ENCODE measurements around the gene C16orf90. TPM values are rescaled to one million over a fixed set of nuclear protein-coding genes. Genes with fewer than 3 reads are reported as not detected.

C16orf90 gene
- total RNA-seq, 1 donor from 2014 or later, result not detected

DNA sequence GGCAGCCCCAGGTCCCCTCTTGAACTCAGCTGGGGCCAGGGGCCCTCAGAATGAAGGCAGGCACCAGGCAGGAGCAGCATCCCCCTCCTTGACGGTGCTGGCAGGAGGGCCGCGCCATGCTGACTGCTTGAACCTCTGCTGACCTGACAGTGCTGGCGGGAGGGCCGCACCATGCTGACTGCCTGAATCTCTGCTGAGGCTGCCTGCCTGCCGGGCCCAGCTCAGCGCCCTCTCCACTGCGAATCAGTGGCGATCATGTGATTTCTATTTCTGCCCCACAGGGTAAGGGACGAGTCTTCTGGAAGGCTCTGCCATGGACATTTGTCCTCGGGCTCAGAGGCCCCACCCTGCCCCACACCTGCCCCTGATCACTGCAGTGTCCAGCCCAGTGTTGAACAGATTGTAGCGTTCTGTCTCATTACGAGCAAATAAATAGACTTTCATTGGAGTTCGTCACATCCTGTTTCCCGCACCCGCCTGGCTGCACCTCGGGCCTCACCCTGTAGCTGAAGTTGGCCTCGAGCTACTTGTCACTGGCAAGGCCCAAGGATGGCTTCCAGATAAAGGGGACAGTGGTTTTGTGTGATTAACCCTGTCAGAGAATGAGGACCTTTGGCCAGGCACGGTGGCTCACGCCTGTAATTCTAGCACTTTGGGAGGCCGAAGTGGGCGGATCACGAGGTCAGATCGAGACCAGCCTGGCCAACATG is 8.6 kb downstream of the C16orf90 start:
- Histone ChIP-seq H3K9me3 (ENCODE audit: control insufficient read depth in 3 of 3, low read length in 3 of 3) (no peaks in the 10 kb centered on the region), H3K27me3 (ENCODE audit: control insufficient read depth in 3 of 3, insufficient read depth in 3 of 3, low read length in 3 of 3) (no peaks in the 10 kb centered on the region), H3K36me3 (ENCODE audit: control insufficient read depth in 3 of 3, insufficient read depth in 3 of 3, low read length in 3 of 3) (peaks cover 42 to 56% (median 44%) of the 10 kb centered on the region in 3 donors), H3K4me1 (ENCODE audit: control insufficient read depth in 3 of 3, insufficient read depth in 3 of 3, low read length in 3 of 3) (peaks cover 4 to 10% (median 7%) of the 10 kb centered on the region in 3 donors), H3K27ac (ENCODE audit: low read depth, low read length) (no peak overlapping the region), H3K9ac (ENCODE audit: low read depth in 1 of 3, low read length in 3 of 3) (peak overlapping the region in 1 of 3 donors; percentile 16), H3K4me3 (ENCODE audit: low read length in 3 of 3) (no peak overlapping the region)

DNA sequence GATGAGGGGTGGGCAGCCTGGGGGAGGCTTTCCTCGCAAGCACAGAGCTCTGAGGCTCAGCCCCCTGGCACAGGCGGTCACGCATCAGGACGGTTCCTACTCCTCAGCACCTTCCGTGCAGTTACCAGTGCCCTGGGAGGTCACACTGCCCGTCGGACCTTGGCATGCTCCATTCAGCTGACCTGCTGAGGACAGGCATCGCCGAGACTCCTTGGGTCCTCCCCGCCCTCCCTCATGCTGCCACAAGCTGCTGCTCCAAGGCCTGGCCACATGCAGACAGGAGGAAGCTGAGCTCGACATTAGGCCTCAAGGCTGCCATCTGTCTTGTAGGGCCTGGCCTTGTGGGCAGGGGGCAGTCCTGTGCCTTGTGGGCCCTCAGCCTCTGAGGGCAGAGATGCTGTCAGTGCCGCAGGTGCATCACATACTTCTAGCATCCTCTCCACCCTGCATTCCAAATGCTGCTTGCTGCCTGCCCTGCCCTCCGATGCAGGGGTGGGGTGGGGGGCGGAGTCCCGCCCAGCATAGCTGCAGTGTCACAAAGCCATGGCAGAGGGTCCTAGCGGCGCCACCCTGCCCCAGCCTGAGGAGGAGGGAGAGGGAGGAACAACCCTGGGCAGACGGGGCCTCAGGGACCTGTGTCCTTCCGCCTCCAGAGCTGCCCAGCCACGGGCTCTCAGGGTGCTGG is 9.3 kb downstream of the C16orf90 start:
- H3K4me3 ChIP-seq (ENCODE audit: low read length in 3 of 3), result no peak overlapping the region
- no peak overlapping the region for H3K27ac ChIP-seq (ENCODE audit: low read depth, low read length)
- no peaks in the 10 kb centered on the region for H3K27me3 ChIP-seq (ENCODE audit: control insufficient read depth in 3 of 3, insufficient read depth in 3 of 3, low read length in 3 of 3)
- H3K9me3 ChIP-seq (ENCODE audit: control insufficient read depth in 3 of 3, low read length in 3 of 3), result no peaks in the 10 kb centered on the region
- H3K4me1 ChIP-seq (ENCODE audit: control insufficient read depth in 3 of 3, insufficient read depth in 3 of 3, low read length in 3 of 3), result peaks cover under 1 to 9% (median 7%) of the 10 kb centered on the region in 3 donors
- peaks cover 47 to 62% (median 48%) of the 10 kb centered on the region in 3 donors for H3K36me3 ChIP-seq (ENCODE audit: control insufficient read depth in 3 of 3, insufficient read depth in 3 of 3, low read length in 3 of 3)
- H3K9ac ChIP-seq (ENCODE audit: low read depth in 1 of 3, low read length in 3 of 3), result peak overlapping the region in 1 of 3 donors; percentile 16

GRCh38 chr16:3485097-3485745 is 10.1 kb downstream of the C16orf90 start:
- H3K4me3 ChIP-seq (ENCODE audit: low read length in 3 of 3), result no peak overlapping the region
- no peaks in the 10 kb centered on the region for H3K9me3 ChIP-seq (ENCODE audit: control insufficient read depth in 3 of 3, low read length in 3 of 3)
- peaks cover 48 to 62% (median 49%) of the 10 kb centered on the region in 3 donors for H3K36me3 ChIP-seq (ENCODE audit: control insufficient read depth in 3 of 3, insufficient read depth in 3 of 3, low read length in 3 of 3)
- H3K4me1 ChIP-seq (ENCODE audit: control insufficient read depth in 3 of 3, insufficient read depth in 3 of 3, low read length in 3 of 3), result peaks cover 0 to 7% (median 5%) of the 10 kb centered on the region in 3 donors
- no peaks in the 10 kb centered on the region for H3K27me3 ChIP-seq (ENCODE audit: control insufficient read depth in 3 of 3, insufficient read depth in 3 of 3, low read length in 3 of 3)
- H3K27ac ChIP-seq (ENCODE audit: low read depth, low read length), result no peak overlapping the region
- no peak overlapping the region for H3K9ac ChIP-seq (ENCODE audit: low read depth in 1 of 3, low read length in 3 of 3)

DNA sequence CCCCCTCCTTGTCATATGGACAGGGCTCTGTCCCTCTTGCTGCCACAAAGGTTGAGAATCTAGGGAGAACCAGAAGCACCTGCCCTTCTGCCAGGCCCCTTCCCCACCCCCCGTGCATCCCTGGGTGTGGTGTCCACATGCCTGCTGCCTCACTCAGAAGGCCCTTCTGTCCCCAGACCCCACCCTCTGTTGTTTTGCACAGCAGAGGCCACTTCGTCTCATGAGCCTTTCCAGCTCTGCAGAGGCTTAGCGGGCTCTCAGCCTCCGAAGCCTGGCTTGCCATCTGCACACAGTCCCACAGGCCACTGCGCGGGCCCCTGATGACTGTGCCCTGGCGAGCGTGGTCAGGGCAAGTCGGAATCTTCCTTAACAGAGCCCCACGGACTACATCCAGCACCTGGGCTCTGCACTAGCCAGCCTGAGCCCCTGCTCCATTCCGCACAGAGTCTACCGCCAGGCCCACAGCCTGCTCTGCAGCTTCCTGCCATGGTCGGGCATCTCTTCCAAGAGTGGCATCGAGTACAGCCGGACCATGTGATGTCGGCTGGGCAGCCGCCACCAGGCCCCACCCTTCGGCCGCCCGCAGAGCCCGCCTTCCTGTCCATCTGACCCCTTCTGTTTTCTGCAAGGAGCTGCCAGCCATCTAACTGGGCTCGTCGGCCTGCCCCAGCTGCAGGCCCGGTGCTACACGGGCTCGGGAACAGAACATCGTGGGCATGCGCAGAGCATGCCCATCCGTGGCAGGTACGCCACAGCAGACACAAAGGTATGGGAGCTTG is 10.8 kb downstream of the C16orf90 start:
- H3K4me1 ChIP-seq (ENCODE audit: control insufficient read depth in 3 of 3, insufficient read depth in 3 of 3, low read length in 3 of 3), result peaks cover 0 to 7% (median 5%) of the 10 kb centered on the region in 3 donors
- no peak overlapping the region for H3K4me3 ChIP-seq (ENCODE audit: low read length in 3 of 3)
- H3K36me3 ChIP-seq (ENCODE audit: control insufficient read depth in 3 of 3, insufficient read depth in 3 of 3, low read length in 3 of 3), result peaks cover 51 to 67% (median 53%) of the 10 kb centered on the region in 3 donors
- H3K27me3 ChIP-seq (ENCODE audit: control insufficient read depth in 3 of 3, insufficient read depth in 3 of 3, low read length in 3 of 3), result no peaks in the 10 kb centered on the region
- no peak overlapping the region for H3K27ac ChIP-seq (ENCODE audit: low read depth, low read length)
- H3K9me3 ChIP-seq (ENCODE audit: control insufficient read depth in 3 of 3, low read length in 3 of 3), result no peaks in the 10 kb centered on the region
- H3K9ac ChIP-seq (ENCODE audit: low read depth in 1 of 3, low read length in 3 of 3), result no peak overlapping the region

- Histone ChIP-seq H3K27ac (ENCODE audit: low read depth, low read length) (no peak overlapping the region), H3K27me3 (ENCODE audit: control insufficient read depth in 3 of 3, insufficient read depth in 3 of 3, low read length in 3 of 3) (no peaks in the 10 kb centered on the region), H3K36me3 (ENCODE audit: control insufficient read depth in 3 of 3, insufficient read depth in 3 of 3, low read length in 3 of 3) (peaks cover 56 to 71% (median 58%) of the 10 kb centered on the region in 3 donors), H3K4me1 (ENCODE audit: control insufficient read depth in 3 of 3, insufficient read depth in 3 of 3, low read length in 3 of 3) (peaks cover 2 to 13% (median 9%) of the 10 kb centered on the region in 3 donors), H3K9ac (ENCODE audit: low read depth in 1 of 3, low read length in 3 of 3) (no peak overlapping the region), H3K4me3 (ENCODE audit: low read length in 3 of 3) (no peak overlapping the region), H3K9me3 (ENCODE audit: control insufficient read depth in 3 of 3, low read length in 3 of 3) (no peaks in the 10 kb centered on the region)
Observed at GRCh38 chr16:3482659-3483241, 12.5 kb downstream of the C16orf90 start.

- peaks cover 2 to 13% (median 9%) of the 10 kb centered on the region in 3 donors for H3K4me1 ChIP-seq (ENCODE audit: control insufficient read depth in 3 of 3, insufficient read depth in 3 of 3, low read length in 3 of 3)
- H3K27ac ChIP-seq (ENCODE audit: low read depth, low read length), result no peak overlapping the region
- H3K4me3 ChIP-seq (ENCODE audit: low read length in 3 of 3), result no peak overlapping the region
- no peaks in the 10 kb centered on the region for H3K9me3 ChIP-seq (ENCODE audit: control insufficient read depth in 3 of 3, low read length in 3 of 3)
- H3K9ac ChIP-seq (ENCODE audit: low read depth in 1 of 3, low read length in 3 of 3), result no peak overlapping the region
- peaks cover 56 to 67% (median 58%) of the 10 kb centered on the region in 3 donors for H3K36me3 ChIP-seq (ENCODE audit: control insufficient read depth in 3 of 3, insufficient read depth in 3 of 3, low read length in 3 of 3)
- H3K27me3 ChIP-seq (ENCODE audit: control insufficient read depth in 3 of 3, insufficient read depth in 3 of 3, low read length in 3 of 3), result no peaks in the 10 kb centered on the region
Observed at GRCh38 chr16:3481696-3482658, 13.3 kb downstream of the C16orf90 start.

- Histone ChIP-seq H3K4me3 (ENCODE audit: low read length in 3 of 3) (no peak overlapping the region), H3K9me3 (ENCODE audit: control insufficient read depth in 3 of 3, low read length in 3 of 3) (no peaks in the 10 kb centered on the region), H3K27me3 (ENCODE audit: control insufficient read depth in 3 of 3, insufficient read depth in 3 of 3, low read length in 3 of 3) (no peaks in the 10 kb centered on the region), H3K27ac (ENCODE audit: low read depth, low read length) (no peak overlapping the region), H3K4me1 (ENCODE audit: control insufficient read depth in 3 of 3, insufficient read depth in 3 of 3, low read length in 3 of 3) (peaks cover 5 to 15% (median 12%) of the 10 kb centered on the region in 3 donors), H3K36me3 (ENCODE audit: control insufficient read depth in 3 of 3, insufficient read depth in 3 of 3, low read length in 3 of 3) (peaks cover 54 to 59% (median 55%) of the 10 kb centered on the region in 3 donors), H3K9ac (ENCODE audit: low read depth in 1 of 3, low read length in 3 of 3) (no peak overlapping the region)
Observed at GRCh38 chr16:3480901-3481695, 14.2 kb downstream of the C16orf90 start.

DNA sequence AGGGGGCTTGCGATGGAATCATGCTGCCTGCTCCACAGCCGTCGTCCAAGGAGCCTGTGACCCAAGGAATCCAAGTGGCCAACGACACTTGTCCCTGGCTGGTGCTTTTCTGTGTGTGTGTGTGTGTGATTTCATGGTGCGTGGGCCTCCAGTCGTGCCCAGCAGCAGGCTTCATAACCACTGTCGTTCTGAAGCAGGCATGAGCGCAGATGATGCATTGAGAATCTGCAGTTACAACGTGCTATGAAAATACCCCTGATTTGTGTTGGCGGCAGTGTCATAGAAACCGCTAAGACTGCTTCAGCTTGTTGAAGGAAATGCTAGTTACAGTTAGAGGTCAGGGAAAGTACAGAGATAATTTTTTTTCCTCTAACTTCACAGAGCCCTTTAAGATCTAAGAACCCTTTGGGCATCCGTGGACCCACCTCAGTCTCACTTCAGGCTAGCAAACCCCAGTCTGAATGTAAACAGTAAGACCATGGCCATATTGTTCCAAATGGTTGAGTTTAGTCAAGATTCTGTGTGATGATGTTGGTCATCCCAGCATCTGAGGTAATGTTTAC is 15.6 kb downstream of the C16orf90 start:
- Histone ChIP-seq H3K27me3 (ENCODE audit: control insufficient read depth in 3 of 3, insufficient read depth in 3 of 3, low read length in 3 of 3) (no peaks in the 10 kb centered on the region), H3K9me3 (ENCODE audit: control insufficient read depth in 3 of 3, low read length in 3 of 3) (no peaks in the 10 kb centered on the region), H3K4me1 (ENCODE audit: control insufficient read depth in 3 of 3, insufficient read depth in 3 of 3, low read length in 3 of 3) (peaks cover 11 to 23% (median 19%) of the 10 kb centered on the region in 3 donors), H3K4me3 (ENCODE audit: low read length in 3 of 3) (no peak overlapping the region), H3K27ac (ENCODE audit: low read depth, low read length) (no peak overlapping the region), H3K9ac (ENCODE audit: low read depth in 1 of 3, low read length in 3 of 3) (no peak overlapping the region), H3K36me3 (ENCODE audit: control insufficient read depth in 3 of 3, insufficient read depth in 3 of 3, low read length in 3 of 3) (peaks cover 41 to 46% (median 41%) of the 10 kb centered on the region in 3 donors)
